ENCODE results near the gene DSG3. TPM values are rescaled to one million over a fixed set of nuclear protein-coding genes. Genes with fewer than 3 reads are reported as not detected.
A peak's percentile ranks its signal among the peaks of the same experiment; 100 is the strongest.

Gene DSG3
- total and polyA plus RNA-seq, 7 donors: under 0.01 to 1.1 TPM; not detected in 5

DNA sequence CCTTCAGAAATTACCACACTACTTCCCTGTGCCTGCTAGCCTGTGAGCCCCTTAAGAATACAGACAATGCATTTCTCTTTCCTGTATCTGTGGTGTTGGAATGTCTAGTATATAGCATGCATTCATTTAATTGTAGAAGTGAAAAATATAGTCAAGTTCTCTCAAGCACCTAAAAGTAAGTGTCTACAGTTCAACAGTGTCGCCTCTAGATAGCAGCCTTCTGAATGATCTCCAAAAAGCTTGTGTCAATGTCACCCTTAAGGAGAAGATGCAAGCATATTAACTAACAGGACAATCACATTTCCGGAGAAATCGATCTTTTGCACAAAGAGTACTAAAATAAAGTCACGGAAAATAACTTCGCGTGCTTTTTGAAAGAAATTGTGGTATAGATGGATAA lies 27.5 kb upstream of the DSG3 start:
- TF ChIP-seq POLR2AphosphoS5 (IDR thresholded peaks at IDR 0.05): no peak
- no peak for TF ChIP-seq POLR2A (IDR thresholded peaks at IDR 0.05)
- TF ChIP-seq, protein P1, sequence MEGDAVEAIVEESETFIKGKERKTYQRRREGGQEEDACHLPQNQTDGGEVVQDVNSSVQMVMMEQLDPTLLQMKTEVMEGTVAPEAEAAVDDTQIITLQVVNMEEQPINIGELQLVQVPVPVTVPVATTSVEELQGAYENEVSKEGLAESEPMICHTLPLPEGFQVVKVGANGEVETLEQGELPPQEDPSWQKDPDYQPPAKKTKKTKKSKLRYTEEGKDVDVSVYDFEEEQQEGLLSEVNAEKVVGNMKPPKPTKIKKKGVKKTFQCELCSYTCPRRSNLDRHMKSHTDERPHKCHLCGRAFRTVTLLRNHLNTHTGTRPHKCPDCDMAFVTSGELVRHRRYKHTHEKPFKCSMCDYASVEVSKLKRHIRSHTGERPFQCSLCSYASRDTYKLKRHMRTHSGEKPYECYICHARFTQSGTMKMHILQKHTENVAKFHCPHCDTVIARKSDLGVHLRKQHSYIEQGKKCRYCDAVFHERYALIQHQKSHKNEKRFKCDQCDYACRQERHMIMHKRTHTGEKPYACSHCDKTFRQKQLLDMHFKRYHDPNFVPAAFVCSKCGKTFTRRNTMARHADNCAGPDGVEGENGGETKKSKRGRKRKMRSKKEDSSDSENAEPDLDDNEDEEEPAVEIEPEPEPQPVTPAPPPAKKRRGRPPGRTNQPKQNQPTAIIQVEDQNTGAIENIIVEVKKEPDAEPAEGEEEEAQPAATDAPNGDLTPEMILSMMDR (IDR thresholded peaks at IDR 0.05): no peak
- TF ChIP-seq EP300 (IDR thresholded peaks at IDR 0.05): no peak
- DNase-seq: no peak
- Histone ChIP-seq H3K4me3 (no peak overlapping the region), H3K9me3 (no peaks in the 10 kb centered on the region), H3K27me3 (no peaks in the 10 kb centered on the region), H3K36me3 (no peaks in the 10 kb centered on the region), H3K27ac (no peak overlapping the region), H3K4me1 (no peaks in the 10 kb centered on the region)
- intact Hi-C loops (cut with DNase I): no loop called here
- WGBS, 2 donors: 93 to 95% methylated on average over 6 of the region's 6 CpGs

DNA sequence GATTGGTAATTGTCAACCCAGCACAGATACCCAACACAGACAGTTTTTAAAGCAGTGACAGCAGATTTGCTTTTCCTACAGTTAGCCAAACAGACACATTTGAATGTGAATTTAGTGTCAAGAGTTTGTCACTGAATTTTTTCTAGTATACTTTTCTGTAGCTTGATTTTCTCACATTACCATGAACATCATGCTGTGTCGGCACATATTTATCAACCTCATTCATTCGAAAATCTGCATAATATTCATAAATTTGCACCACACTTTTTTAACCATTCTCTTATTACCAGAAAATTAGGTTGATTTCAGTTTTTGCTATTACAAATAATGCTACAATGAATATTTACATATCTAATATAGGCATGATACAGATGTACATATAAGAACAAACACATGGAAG lies 27.0 kb upstream of the DSG3 start:
- Histone ChIP-seq H3K36me3 (no peaks in the 10 kb centered on the region), H3K27me3 (no peaks in the 10 kb centered on the region), H3K4me3 (no peak overlapping the region), H3K27ac (no peak overlapping the region), H3K4me1 (no peaks in the 10 kb centered on the region), H3K9me3 (no peaks in the 10 kb centered on the region)
- WGBS, 2 donors: 93 to 94% methylated on average over 2 of the region's 2 CpGs
- intact Hi-C loops (cut with DNase I): no loop called here
- DNase-seq: no peak
- TF ChIP-seq, protein P1 (IDR thresholded peaks at IDR 0.05): no peak
- TF ChIP-seq POLR2A (IDR thresholded peaks at IDR 0.05): no peak
- TF ChIP-seq EP300 (IDR thresholded peaks at IDR 0.05): no peak
- TF ChIP-seq POLR2AphosphoS5 (IDR thresholded peaks at IDR 0.05): no peak

DNA sequence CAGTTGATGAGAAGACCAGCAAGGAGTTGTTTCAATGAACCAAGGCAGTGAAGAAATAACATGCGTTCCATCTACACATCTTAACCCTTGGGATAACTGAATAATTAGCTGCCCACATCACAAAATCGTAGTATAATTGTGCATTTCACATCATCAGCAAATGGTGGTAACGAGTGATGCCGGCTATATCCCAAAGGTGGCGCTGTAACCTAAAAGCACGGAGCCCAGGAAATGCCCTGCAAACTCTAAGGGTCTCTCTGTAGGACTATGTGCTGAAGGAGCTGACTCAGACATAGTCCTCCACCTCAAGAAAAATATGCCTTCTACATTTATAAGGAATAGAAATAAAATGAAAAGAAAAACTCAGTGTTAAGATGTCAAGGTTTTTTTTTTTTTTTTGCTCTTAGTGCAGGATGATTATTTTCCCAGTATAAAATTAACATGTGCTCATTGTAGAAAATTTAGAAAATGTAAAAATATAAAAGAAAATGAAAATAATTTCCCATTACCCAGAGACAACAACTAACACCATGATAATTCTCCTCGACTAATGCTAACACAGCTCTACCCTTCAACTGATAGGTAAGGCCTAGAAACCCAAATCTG lies 23.1 kb upstream of the DSG3 start:
- no peak for TF ChIP-seq POLR2A (IDR thresholded peaks at IDR 0.05)
- no peak for TF ChIP-seq POLR2AphosphoS5 (IDR thresholded peaks at IDR 0.05)
- no peak for TF ChIP-seq EP300 (IDR thresholded peaks at IDR 0.05)
- TF ChIP-seq, protein P1 (IDR thresholded peaks at IDR 0.05): peak in 2 of 4 experiments; percentile 10 to 35
- DNase-seq: no peak
- Histone ChIP-seq H3K36me3 (no peaks in the 10 kb centered on the region), H3K27me3 (no peaks in the 10 kb centered on the region), H3K9me3 (no peaks in the 10 kb centered on the region), H3K4me3 (no peak overlapping the region), H3K27ac (no peak overlapping the region), H3K4me1 (no peaks in the 10 kb centered on the region)
- intact Hi-C loops (cut with DNase I): no loop called here
- 25 to 33% methylated on average over 7 of the region's 7 CpGs for WGBS, 2 donors

DNA sequence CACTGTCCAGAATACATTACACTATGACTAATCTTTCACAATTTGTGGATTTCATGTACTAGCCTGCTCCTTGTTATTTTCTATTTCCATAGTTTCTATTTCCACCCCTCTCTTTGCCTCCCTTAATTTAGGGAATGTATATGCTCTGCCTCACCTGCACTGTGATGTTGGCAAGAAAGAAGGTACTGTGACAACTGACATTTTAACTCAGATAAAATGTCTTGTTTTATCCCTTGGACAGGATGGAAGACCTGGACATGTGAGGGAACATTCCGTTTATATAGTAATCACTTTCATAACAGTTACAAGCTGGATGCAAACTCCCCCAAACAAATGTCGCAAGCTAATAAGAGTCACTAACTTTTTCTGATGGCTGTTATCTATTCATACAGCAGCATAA lies 21.5 kb upstream of the DSG3 start:
- Histone ChIP-seq H3K4me1 (no peaks in the 10 kb centered on the region), H3K27me3 (no peaks in the 10 kb centered on the region), H3K4me3 (no peak overlapping the region), H3K9me3 (no peaks in the 10 kb centered on the region), H3K36me3 (no peaks in the 10 kb centered on the region), H3K27ac (no peak overlapping the region)
- TF ChIP-seq POLR2A (IDR thresholded peaks at IDR 0.05): no peak
- TF ChIP-seq, protein P1 (IDR thresholded peaks at IDR 0.05): no peak
- TF ChIP-seq EP300 (IDR thresholded peaks at IDR 0.05): no peak
- no peak for TF ChIP-seq POLR2AphosphoS5 (IDR thresholded peaks at IDR 0.05)
- intact Hi-C loops (cut with DNase I): no loop called here
- 82 to 89% methylated on average over 2 of the region's 2 CpGs for WGBS, 2 donors
- no peak for DNase-seq

DNA sequence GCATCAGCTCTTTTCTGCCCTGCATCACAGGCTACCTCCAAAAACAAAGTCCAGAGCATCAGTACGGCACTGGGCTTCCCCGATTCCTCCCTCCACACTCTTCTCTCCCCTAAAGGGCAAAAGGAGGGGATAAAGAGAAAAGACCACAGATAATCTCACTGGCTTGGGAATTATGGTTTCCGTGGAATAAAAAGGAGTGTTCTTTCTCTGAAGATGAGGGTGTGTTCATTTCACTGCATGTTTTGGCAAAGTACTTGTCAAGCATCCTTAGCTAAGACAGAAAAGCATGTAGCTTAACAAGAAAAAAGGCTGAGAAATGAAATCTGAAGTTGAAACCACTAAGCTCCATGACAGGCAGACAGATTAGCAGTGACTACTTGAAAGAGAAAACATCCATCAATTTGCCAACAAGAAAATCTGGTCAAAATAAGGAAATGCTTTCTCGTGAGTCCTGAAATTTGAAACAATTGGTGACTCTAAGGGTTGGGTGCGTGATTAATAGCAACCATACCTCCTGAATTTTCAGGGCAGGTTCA lies 20.6 kb upstream of the DSG3 start:
- DNase-seq: no peak
- intact Hi-C loops (cut with DNase I): no loop called here

More for the DNA sequence above, 20.6 kb upstream of the DSG3 start:
- H3K4me1 ChIP-seq: no peaks in the 10 kb centered on the region
- no peak overlapping the region for H3K27ac ChIP-seq
- WGBS, 2 donors: 85 to 87% methylated on average over 5 of the region's 5 CpGs
- no peaks in the 10 kb centered on the region for H3K9me3 ChIP-seq
- no peak for TF ChIP-seq EP300 (IDR thresholded peaks at IDR 0.05)
- no peak for TF ChIP-seq POLR2A (IDR thresholded peaks at IDR 0.05)
- TF ChIP-seq, protein P1 (IDR thresholded peaks at IDR 0.05): no peak
- no peak for TF ChIP-seq POLR2AphosphoS5 (IDR thresholded peaks at IDR 0.05)
- no peaks in the 10 kb centered on the region for H3K27me3 ChIP-seq
- H3K4me3 ChIP-seq: no peak overlapping the region
- H3K36me3 ChIP-seq: no peaks in the 10 kb centered on the region

Data from sigmoid colon (tissue), 7 donors.